Measurements from ENCODE around the gene PTBP3. TPM values are rescaled to one million over a fixed set of nuclear protein-coding genes. Genes with fewer than 3 reads are reported as not detected.
A peak's percentile ranks its signal among the peaks of the same experiment; 100 is the strongest.

PTBP3 gene
- total and polyA plus RNA-seq, 2 of the 13 experiments (the other 11 are each of a cell fraction or from before 2014, with no cell fraction given): 52.8 to 61.1 TPM

GRCh38 chr9:112382066-112382465, 48.6 kb upstream of the PTBP3 start:
- POLR2A ChIA-PET: no interaction called here
- Histone ChIP-seq H2AFZ (ENCODE audit: low read length) (no peak overlapping the region), H3K9ac (ENCODE audit: insufficient read depth, low read depth, low read length) (no peak overlapping the region), H3K4me3 (replicated peaks in 1 of 3; ENCODE audit: insufficient read depth in 1 of 3, low read depth in 2 of 3, low read length in 3 of 3) (peak overlapping the region; percentile 5 to 89 (median 16); a peak in 1 of 6 replicates), H3K9me3 (ENCODE audit: low read length) (no peaks in the 10 kb centered on the region), H3K27ac (ENCODE audit: extremely low read length, insufficient read depth, low read length) (peak overlapping the region; percentile 57), H4K20me1 (ENCODE audit: insufficient read depth, low read length) (peaks cover 4% of the 10 kb centered on the region), H3K27me3 (ENCODE audit: control insufficient read depth in 1 of 2, insufficient read depth in 2 of 2, low read length in 2 of 2) (no peaks in the 10 kb centered on the region; a peak in 1 of 5 replicates), H3K79me2 (ENCODE audit: insufficient read depth, low read length) (peaks cover 87% of the 10 kb centered on the region), H3K4me1 (ENCODE audit: insufficient read depth, low read length) (peaks cover 58% of the 10 kb centered on the region), H3K4me2 (ENCODE audit: low read depth, low read length) (peak overlapping the region; percentile 70), H3K36me3 (replicated peaks in 1 of 2; ENCODE audit: control insufficient read depth in 1 of 2, insufficient read depth in 2 of 2, low read length in 2 of 2) (no peaks in the 10 kb centered on the region)
- intact Hi-C loops (cut with micrococcal nuclease; ENCODE audit: unreplicated experiment): loop anchor here (10.0 kb wide), 1 partner anchor 333 kb away; the partner anchor contains the start of gene INIP
- ATAC-seq: no peak
- CTCF ChIA-PET (ENCODE audit: low intra/inter-chr PET ratio, low total read pairs): no interaction called here
- in situ Hi-C loops (cut with HindIII; ENCODE audit: extremely low pct_ligation_motif_present, low pct_unique_long_range_greater_than_20kb): no loop called here
- 89% methylated on average over 7 of the region's 7 CpGs for WGBS (ENCODE audit: low lambda C conversion rate)
- FAIRE-seq: no peak
- BruUV-seq (replicated peaks): no TSS peak
- no peak for DNase-seq (ENCODE audit: low spot score)
- TF ChIP-seq HNF1A (IDR thresholded peaks at IDR 0.05; ENCODE audit: low read depth) (no peak), HNF1A (CRISPR knock-in tag; IDR thresholded peaks at IDR 0.05; ENCODE audit: borderline replicate concordance) (no peak), HHEX (CRISPR knock-in tag; IDR thresholded peaks at IDR 0.05) (no peak), RORA (CRISPR knock-in tag; IDR thresholded peaks at IDR 0.05) (no peak), ZNF441 (CRISPR knock-in tag; IDR thresholded peaks at IDR 0.05; ENCODE audit: borderline replicate concordance) (no peak), ZNF609 (CRISPR knock-in tag; IDR thresholded peaks at IDR 0.05; ENCODE audit: borderline replicate concordance) (no peak), MLXIP (CRISPR knock-in tag; IDR thresholded peaks at IDR 0.05; ENCODE audit: borderline replicate concordance) (no peak), GZF1 (CRISPR knock-in tag; IDR thresholded peaks at IDR 0.05) (no peak), NRL (CRISPR knock-in tag; IDR thresholded peaks at IDR 0.05; ENCODE audit: borderline replicate concordance) (no peak), ZNF580 (CRISPR knock-in tag; IDR thresholded peaks at IDR 0.05; ENCODE audit: borderline replicate concordance, low read depth) (no peak), FOXP1 (IDR thresholded peaks at IDR 0.05) (no peak), FOXP1 (CRISPR knock-in tag; IDR thresholded peaks at IDR 0.05) (no peak), PHF8 (CRISPR knock-in tag; IDR thresholded peaks at IDR 0.05) (no peak)
